Dermis blood vessel endothelial cell (primary cell): ENCODE measurements around the gene AGTRAP. TPM values are rescaled to one million over a fixed set of nuclear protein-coding genes. Genes with fewer than 3 reads are reported as not detected.

Experiments used
- DNase-seq: peaks from one replicate; pipeline ENCODE4 v3.0.0; 2010
- total RNA-seq: library from RNA; depleted of rRNA; stranded (reverse); fragments of >200 nt; gene quantifications from 2 replicates; pipeline ENCODE4 v1.2.3, GENCODE V29; 2014

AGTRAP gene
- total RNA-seq, 1 donor from 2014 or later = 47.5 TPM

GRCh38 chr1:11764519-11764918 lies 28.6 kb downstream of the AGTRAP start:
- no peak for DNase-seq

GRCh38 chr1:11765661-11766428 lies 29.9 kb downstream of the AGTRAP start:
- no peak for DNase-seq

DNA sequence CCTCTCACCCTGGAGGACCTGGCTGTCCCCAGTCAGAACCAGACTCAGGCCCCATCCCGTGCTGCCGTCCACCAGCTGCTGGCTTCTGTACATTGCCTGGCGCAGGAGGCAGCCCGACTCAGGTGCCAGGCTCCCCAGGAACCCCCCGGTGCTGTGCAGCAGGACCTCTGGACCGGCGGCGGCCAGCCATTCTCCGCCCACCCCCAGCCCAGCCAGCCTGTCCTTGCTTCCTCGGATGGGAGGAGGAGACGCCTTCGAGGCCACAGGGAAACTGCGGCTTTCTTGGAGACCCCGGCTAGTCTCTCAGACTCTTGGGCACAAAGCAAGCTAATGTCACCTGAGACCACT lies 30.5 kb downstream of the AGTRAP start:
- DNase-seq = no peak

GRCh38 chr1:11767922-11768704 lies 32.2 kb downstream of the AGTRAP start:
- DNase-seq = no peak

GRCh38 chr1:11768821-11769220 lies 32.9 kb downstream of the AGTRAP start:
- no peak for DNase-seq

GRCh38 chr1:11769274-11769673 lies 33.3 kb downstream of the AGTRAP start:
- DNase-seq = no peak

DNA sequence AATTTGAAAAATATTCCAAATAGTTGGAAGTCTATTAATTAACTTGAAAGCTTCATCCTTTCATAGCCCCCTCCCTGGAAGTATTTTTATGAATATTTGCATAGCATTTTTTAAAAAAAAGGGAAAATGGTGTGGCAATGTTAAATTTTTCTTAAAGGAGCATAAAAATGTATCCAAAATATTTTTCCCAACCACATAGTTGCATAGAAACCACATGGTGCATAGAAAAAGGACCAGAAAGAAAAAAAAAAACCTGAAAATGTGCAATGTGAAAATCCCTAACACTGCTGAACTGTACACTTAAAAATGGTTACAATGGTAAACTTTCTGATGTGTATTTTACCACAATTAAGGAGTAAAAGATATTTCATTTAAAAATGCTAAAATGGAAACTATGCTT lies 34.1 kb downstream of the AGTRAP start:
- no peak for DNase-seq

DNA sequence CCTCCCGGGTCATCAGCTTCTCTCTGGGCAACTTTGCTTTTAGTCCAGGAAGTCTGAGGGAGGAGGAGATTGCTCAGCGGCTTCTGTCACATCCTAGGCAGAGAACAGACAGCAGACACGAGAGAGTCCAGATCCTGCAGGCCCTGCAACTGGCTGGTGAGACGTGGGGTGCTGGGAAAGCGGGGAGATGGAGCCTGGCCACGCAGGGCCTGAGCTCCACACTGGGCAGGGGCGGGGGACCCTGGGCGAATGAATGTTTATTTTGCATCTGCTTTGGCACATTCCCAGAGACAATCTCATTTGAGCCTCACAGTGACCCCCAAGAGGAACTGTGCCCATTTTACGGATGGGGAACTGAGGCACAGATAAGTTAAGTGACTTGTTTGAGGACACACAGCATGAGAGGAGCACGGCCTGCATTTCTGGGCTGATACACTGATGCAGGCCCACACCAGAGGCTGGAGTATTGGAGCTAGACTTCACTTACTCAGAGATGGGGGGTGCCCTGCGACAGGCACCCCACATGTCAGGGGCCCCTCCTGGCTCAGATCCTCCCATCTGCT lies 35.6 kb downstream of the AGTRAP start:
- DNase-seq = no peak

GRCh38 chr1:11772458-11772857 lies 36.5 kb downstream of the AGTRAP start:
- no peak for DNase-seq

GRCh38 chr1:11774753-11775152 lies 38.8 kb downstream of the AGTRAP start:
- no peak for DNase-seq

DNA sequence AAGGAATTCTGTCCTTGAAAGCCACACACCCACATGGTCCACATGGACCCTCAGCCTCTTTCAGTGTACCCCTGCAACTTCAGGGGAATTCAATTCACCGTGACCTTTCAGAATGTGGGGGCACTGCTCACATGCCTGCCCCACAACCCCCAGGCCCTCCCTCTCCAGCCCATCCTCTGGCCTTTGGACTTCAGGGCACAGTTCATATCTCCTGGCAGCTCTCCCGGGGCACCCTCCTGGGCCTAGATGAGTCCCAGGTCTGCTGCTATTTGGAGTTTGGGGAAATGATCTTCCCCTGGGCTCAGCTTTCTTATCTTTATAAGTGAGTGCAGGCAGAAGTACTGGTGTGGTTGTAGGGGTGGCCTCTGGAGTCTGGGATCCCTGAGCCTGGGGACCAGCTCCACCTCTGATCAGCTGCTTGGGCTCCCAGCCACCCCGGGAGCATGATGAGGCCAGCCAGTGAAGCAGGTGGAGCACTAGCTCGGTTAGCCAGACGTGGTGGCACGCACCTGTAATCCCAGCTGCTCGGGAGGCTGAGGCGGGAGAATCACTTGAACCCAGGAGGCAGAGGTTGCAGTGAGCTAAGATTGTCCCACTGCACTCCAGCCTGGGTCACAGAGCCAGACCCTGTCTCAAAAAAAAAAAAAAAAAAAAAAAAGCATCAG lies 41.9 kb downstream of the AGTRAP start:
- DNase-seq = no peak

DNA sequence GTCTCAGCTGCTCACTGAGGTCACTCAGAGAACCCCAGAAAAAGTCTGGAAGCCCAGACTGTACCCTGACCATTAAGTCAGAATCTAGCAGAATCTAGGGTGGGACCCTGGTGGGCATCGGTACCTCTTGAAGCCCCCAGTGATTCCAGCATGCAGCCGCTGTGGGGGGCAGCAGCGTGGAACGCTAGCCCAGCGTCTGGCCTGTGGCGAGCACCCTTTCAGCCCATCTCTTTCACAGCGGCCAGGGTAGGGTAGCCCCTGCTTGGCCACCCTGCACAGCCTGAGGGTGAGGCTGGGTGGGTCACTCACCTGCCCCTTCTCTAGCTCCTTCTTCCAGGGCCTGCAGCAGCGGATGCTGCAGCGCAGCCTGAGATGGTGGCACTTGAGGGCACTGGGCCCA lies 42.4 kb downstream of the AGTRAP start:
- no peak for DNase-seq

GRCh38 chr1:11778844-11779623 lies 43.1 kb downstream of the AGTRAP start:
- no peak for DNase-seq

- DNase-seq = no peak
Observed at GRCh38 chr1:11779715-11780379, 43.9 kb downstream of the AGTRAP start.

DNA sequence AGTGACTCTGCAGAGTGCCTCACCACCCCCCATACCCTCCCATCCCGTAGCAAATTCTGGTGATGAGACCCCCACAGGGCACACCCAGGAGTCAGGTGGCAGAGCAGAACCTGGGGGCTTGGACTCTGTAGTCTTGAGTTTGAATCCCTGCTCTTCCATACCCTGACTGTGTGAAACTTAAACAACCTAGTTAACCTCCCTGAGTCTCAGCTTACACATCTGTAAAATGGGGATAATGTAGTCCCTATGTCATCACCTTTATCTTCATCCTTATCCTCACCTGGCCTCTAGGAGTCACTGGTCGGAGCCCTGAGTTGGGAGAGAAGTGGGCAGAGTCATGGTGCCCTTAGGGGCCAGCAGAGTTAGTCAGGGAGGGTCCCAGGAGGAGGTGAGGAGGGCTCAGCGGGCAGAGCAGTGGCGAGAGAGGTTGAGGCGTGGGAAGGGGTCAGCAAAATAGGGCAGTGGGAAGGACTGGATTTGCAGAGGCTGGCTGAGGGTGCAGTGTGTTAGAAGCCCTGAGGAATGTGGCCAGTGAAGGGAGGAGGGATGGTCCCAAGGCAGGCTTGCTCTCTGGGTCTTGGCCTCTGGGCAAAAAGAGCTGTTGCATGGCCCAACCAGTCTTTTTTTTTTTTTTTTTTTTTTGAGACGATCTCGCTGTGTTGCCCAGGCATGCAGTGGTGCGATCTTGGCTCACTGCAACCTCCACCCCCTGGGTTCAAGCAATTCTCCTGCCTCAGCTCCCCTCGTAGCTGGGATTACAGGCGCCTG lies 44.6 kb downstream of the AGTRAP start:
- DNase-seq = no peak

DNA sequence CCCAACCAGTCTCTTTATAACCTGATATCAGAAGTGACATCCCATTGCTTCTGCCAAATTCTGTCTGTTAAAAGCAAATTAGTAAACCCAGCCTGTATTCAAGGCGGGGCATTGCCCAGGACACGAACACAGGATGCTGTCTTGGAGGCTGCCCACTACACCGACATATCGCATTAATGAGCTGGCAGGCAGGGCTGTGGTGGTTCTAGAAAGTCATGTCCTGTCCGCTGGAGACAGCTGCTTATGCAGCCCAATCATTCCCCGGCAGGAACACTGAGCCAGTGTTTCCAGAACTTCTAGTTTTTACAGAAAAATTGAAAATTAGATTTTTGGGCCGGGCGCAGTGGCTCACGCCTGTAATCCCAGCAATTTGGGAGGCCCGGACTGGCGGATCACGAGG lies 45.4 kb downstream of the AGTRAP start:
- no peak for DNase-seq

DNA sequence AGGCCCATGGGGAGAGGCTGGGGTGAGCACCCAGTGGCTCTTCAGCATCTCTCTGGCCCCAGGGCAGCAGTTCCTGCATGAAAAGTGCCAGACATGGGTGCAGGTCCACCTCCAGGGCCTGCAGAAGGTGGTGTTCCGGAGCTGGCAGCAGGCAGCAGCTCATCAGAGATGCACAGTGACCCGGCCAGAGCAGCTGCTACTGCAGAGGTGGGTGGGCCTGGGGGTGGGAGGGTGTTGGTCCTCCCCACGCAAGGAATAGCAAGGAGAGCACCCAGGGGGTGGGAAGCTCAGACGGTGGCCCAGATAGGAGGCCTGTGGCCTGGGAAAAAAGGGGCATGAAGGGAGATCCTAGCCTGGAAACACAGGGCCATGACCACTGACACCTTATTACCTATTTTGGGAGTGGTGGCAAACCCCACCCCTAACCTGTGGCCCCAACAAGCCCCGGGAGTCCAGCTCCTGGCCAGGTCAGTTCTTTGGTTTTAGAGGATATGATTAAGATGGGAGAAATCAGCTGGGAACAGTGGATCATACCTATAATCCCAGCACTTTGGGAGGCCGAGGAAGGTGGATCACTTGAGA lies 46.3 kb downstream of the AGTRAP start:
- no peak for DNase-seq

DNA sequence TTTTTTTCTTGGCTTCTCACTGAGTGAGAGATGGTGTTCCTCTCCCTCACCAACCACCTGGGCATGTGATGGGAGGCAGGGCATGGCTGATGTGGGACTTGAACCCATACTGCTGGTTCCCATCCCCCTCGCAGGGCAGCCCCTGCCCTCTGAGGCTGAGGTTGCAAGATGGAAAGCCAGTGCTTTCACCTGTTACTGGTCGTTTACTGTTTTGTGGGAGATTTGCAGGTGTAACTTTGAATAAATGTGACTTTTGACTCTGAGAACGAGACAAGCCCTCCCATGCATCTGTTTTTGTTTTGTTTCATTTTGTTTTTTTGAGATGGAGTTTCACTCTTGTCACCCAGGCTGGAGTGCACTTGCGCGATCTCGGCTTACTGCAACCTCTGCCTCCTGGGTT lies 47.6 kb downstream of the AGTRAP start:
- DNase-seq = no peak

- DNase-seq = no peak
Observed at GRCh38 chr1:11784256-11784992, 48.5 kb downstream of the AGTRAP start.
